Naive thymus-derived CD4-positive, alpha-beta T cell (primary cell): Measurements from ENCODE around the gene BAHD1. TPM values are rescaled to one million over a fixed set of nuclear protein-coding genes. Genes with fewer than 3 reads are reported as not detected.
A peak's percentile ranks its signal among the peaks of the same experiment; 100 is the strongest.

Experiments
- ATAC-seq: fragments of 150-1000 bp; cut with Tn5 transposase; 2 replicates; pipeline ENCODE4 v1.10.0; 2021; ENCODE audit warnings: mild to moderate bottlenecking, moderate library complexity
- CTCF ChIA-PET: fragments of 350-600 bp; sonication (Branson Sonifier 250); formaldehyde crosslinking; loops from one replicate; lab custom pipeline; 2021; ENCODE audit warnings: antibody characterized with exemption; lab: Charles Lee
- POLR2A ChIA-PET: fragments of 350-600 bp; sonication (Branson Sonifier 250); formaldehyde crosslinking; loops from one replicate; lab custom pipeline; 2021; ENCODE audit warnings: antibody characterized with exemption, inconsistent platforms; lab: Charles Lee
- DNase-seq, 9 donors: peaks; one replicate each; pipeline versions ENCODE4 v3.0.0 to v3.0.0-alpha.2; 2020 to 2022; ENCODE audit warnings: mixed read lengths in 1 of 9
- H3K27ac ChIP-seq: one replicate; pipeline ENCODE4 v1.7.0; 2013; ENCODE audit warnings: mild to moderate bottlenecking, low read depth, low read length, moderate library complexity
- H3K27me3 ChIP-seq, 2 donors: one replicate each; pipeline ENCODE4 v1.7.0; 2013; ENCODE audit warnings: low read length in 2 of 2, mild to moderate bottlenecking in 2 of 2, moderate library complexity in 2 of 2; ENCODE audit not compliant: control insufficient read depth in 2 of 2, insufficient read depth in 2 of 2
- H3K36me3 ChIP-seq, 3 experiments: 1 replicate in 2 of 3; 2 replicates in 1 of 3; pipeline ENCODE4 v1.7.0; 2013; ENCODE audit warnings: low read length in 3 of 3, mild to moderate bottlenecking in 3 of 3, moderate library complexity in 1 of 3; ENCODE audit not compliant: insufficient read depth in 3 of 3, control insufficient read depth in 2 of 3
- H3K4me1 ChIP-seq, 2 donors: one replicate each; pipeline ENCODE4 v1.7.0; 2013; ENCODE audit warnings: low read length in 2 of 2, mild to moderate bottlenecking in 2 of 2, moderate library complexity in 1 of 2; ENCODE audit not compliant: control insufficient read depth in 2 of 2, insufficient read depth in 2 of 2
- H3K4me3 ChIP-seq: 2 replicates; pipeline ENCODE4 v1.7.0; 2013; ENCODE audit warnings: mild to moderate bottlenecking, low read length
- H3K9me3 ChIP-seq, 3 experiments: 1 replicate in 2 of 3; 2 replicates in 1 of 3; pipeline ENCODE4 v1.7.0; 2013; ENCODE audit warnings: low read length in 3 of 3; ENCODE audit not compliant: control insufficient read depth in 2 of 3
- H3K27ac Mint-ChIP-seq, 9 donors: one replicate each; pipeline ENCODE4 v1.8.0; 2020 to 2022; ENCODE audit warnings: mixed read lengths in 9 of 9, mild to moderate bottlenecking in 8 of 9, moderate library complexity in 5 of 9, inconsistent platforms in 2 of 9
- H3K27me3 Mint-ChIP-seq, 5 donors: one replicate each; pipeline ENCODE4 v1.8.0; 2021 to 2022; ENCODE audit warnings: mixed read lengths in 5 of 5, mild to moderate bottlenecking in 1 of 5
- H3K36me3 Mint-ChIP-seq, 5 donors: one replicate each; pipeline ENCODE4 v1.8.0; 2020 to 2022; ENCODE audit warnings: mixed read lengths in 5 of 5, mild to moderate bottlenecking in 3 of 5, inconsistent platforms in 1 of 5
- H3K4me1 Mint-ChIP-seq, 7 donors: one replicate each; pipeline ENCODE4 v1.8.0; 2020 to 2022; ENCODE audit warnings: mixed read lengths in 7 of 7, mild to moderate bottlenecking in 3 of 7, inconsistent platforms in 1 of 7
- H3K4me3 Mint-ChIP-seq, 10 donors: one replicate each; pipeline ENCODE4 v1.8.0; 2020 to 2022; ENCODE audit warnings: mild to moderate bottlenecking in 10 of 10, mixed read lengths in 10 of 10, moderate library complexity in 6 of 10, inconsistent platforms in 2 of 10
- H3K9me3 Mint-ChIP-seq, 11 donors: one replicate each; pipeline ENCODE4 v1.8.0; 2020 to 2022; ENCODE audit warnings: mixed read lengths in 11 of 11, mild to moderate bottlenecking in 4 of 11, inconsistent platforms in 1 of 11, moderate library complexity in 1 of 11
- intact Hi-C, 2 donors: fragments of 100-400 bp; cut with micrococcal nuclease; formaldehyde crosslinking; loops; one replicate each; pipeline ENCODE4 v1.15.1; 2023
- polyA plus RNA-seq, 2 donors: library from polyadenylated mRNA; unstranded; fragments of 300-500 nt; fragmentation: Illumina TruSeq; gene quantifications; one replicate each; pipeline ENCODE4 v1.2.3, GENCODE V29; 2021
- total RNA-seq, 6 experiments: library from RNA in 5 of 6; stranded (reverse) in 5 of 6; gene quantifications; 1 replicate in 5 of 6; 2 replicates in 1 of 6; pipeline ENCODE4 v1.2.3 and lab custom pipeline; 2021 to 2026

Gene BAHD1
- total and polyA plus RNA-seq, 7 experiments from 2014 or later, result 2.2 to 48.8 (median 29.6) TPM

DNA sequence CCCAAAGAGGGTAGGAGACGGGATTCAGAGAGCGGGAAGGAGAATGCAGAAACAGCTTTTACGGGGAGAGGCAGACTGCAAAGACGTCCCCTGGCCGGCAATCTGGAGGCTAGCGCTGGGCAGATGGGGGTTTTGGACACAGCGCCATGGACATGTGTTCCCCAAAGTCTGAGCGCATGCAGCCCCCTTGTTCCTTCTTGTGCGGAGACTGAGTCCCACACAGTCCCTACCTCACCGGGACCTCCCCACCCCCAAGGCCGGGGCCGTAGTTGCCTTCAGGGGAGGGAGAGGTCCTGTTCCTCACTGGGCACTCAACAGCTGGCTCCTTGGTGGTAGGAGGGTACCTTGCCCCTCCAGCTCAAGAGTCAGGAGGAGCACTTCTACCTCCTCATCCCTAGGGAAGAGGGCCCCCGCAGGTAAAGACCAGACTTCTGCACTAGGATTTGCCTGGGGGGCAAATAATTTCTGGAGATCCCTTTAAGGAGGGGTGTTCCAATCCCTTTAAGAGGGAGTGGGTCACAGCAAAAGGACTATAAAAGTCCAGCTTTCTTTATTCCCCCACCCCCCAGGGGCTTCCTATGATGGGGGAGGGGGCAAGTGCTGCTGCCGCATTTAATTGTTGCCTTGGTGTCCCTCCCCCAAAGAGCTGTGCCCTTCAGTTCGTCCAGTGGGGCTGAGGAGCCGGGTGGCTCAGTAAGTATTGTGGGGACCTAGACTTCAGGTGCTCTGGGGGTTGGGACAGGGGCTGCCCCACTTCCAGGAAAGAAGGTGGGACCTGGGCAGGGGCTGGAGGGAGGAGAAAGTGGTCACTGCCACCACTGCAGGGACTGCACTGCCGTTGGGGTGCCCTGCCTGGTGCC, 3.6 kb upstream of the BAHD1 start:
- intact Hi-C loops, result no loop called here
- peak overlapping the region; percentile 48 for H3K4me3 ChIP-seq
- peak overlapping the region in 1 of 9 donors; percentile 38 for H3K27ac Mint-ChIP-seq

DNA sequence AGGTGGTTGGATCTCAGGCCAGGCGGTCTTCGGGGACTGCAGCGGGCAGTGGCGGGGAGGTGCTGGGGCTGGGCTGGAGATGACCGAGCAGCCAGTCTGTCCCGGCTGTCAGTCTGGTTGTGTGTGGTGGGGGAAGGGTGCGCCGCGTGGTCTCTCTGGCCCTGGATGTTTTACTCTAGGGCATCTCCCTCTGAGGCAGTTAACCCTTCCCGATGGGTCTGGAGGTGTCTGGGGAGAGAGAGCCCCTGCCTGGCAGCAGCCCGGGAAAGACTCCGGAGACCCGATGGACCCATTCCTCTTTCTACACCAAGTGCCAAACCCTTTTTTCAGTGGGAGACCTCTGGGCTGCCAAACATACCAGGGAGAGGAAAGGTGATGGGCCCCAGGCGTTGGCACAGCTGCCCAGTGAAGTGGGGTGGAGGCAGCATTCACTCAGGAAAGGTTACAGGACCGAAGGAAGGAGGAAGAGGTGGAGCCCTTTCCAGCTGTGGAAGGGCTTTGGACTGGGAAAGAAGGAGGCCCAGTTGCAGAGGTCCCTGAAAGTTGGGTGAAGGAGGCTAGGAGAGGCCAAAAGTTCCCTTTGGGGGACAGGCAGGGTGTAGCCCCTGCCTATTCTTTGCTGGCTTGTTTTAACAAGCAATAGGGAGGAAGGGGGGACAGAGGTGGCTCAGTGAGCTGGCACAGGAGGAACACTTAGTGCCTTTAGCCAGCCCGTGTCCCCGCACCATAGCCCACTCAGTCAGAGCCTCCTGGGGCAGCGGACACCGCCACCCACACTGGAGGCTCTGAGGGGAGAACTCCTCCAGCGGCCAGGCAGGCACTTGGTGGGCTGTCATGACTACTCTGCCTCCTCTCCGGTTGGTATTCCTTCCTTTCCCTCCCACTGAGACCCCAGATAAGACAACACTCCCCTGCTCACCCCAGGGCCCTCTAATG, 2.7 kb upstream of the BAHD1 start:
- H3K27me3 Mint-ChIP-seq, result peaks cover 15 to 84% (median 27%) of the 10 kb centered on the region in 5 donors
- DNase-seq (no peak), ATAC-seq (no peak)
- intact Hi-C loops, result no loop called here
- Histone ChIP-seq H3K4me1 (peaks cover 24 to 36% of the 10 kb centered on the region in 2 donors), H3K27me3 (peaks cover 0 to 5% of the 10 kb centered on the region in 2 donors), H3K27ac (no peak overlapping the region), H3K9me3 (no peaks in the 10 kb centered on the region), H3K4me3 (no peak overlapping the region), H3K36me3 (no peaks in the 10 kb centered on the region)
- peak overlapping the region in 7 of 10 donors; percentile 21 to 76 (median 57) for H3K4me3 Mint-ChIP-seq
- H3K27ac Mint-ChIP-seq, result peak overlapping the region in 4 of 9 donors; percentile 21 to 50 (median 32)
- ChIA-PET CTCF (interaction anchor here (1.1 kb wide), 1 partner anchor 19 kb away, joined by 3 read pairs; no protein-coding TSS in a partner anchor), POLR2A (interaction anchor here (1.3 kb wide), 1 partner anchor 32 kb away, joined by 4 read pairs; no protein-coding TSS in a partner anchor)
- no peaks in the 10 kb centered on the region for H3K9me3 Mint-ChIP-seq
- peaks cover 0 to 8% (median 0%) of the 10 kb centered on the region in 5 donors for H3K36me3 Mint-ChIP-seq
- H3K4me1 Mint-ChIP-seq, result peaks cover 31 to 50% (median 41%) of the 10 kb centered on the region in 7 donors

More for the DNA sequence above, 3.6 kb upstream of the BAHD1 start:
- Histone ChIP-seq H3K27me3 (peaks cover 0 to 5% of the 10 kb centered on the region in 2 donors), H3K4me1 (peaks cover 15 to 28% of the 10 kb centered on the region in 2 donors), H3K27ac (no peak overlapping the region), H3K36me3 (no peaks in the 10 kb centered on the region), H3K9me3 (no peaks in the 10 kb centered on the region)
- ChIA-PET POLR2A (interaction anchor here (1.1 kb wide), 1 partner anchor 13 kb away, joined by 3 read pairs; no protein-coding TSS in a partner anchor), CTCF (interaction anchor here (0.7 to 1.1 kb wide), 2 partner anchors 13 to 20 kb away, joined by 3 read pairs; no protein-coding TSS in a partner anchor)
- H3K36me3 Mint-ChIP-seq, result peaks cover 0 to 6% (median 0%) of the 10 kb centered on the region in 5 donors
- H3K27me3 Mint-ChIP-seq, result peaks cover 15 to 81% (median 27%) of the 10 kb centered on the region in 5 donors
- no peaks in the 10 kb centered on the region for H3K9me3 Mint-ChIP-seq
- ATAC-seq (no peak), DNase-seq (no peak)
- peak overlapping the region; percentile 53 to 84 (median 74) for H3K4me3 Mint-ChIP-seq
- peaks cover 24 to 41% (median 32%) of the 10 kb centered on the region in 7 donors for H3K4me1 Mint-ChIP-seq

DNA sequence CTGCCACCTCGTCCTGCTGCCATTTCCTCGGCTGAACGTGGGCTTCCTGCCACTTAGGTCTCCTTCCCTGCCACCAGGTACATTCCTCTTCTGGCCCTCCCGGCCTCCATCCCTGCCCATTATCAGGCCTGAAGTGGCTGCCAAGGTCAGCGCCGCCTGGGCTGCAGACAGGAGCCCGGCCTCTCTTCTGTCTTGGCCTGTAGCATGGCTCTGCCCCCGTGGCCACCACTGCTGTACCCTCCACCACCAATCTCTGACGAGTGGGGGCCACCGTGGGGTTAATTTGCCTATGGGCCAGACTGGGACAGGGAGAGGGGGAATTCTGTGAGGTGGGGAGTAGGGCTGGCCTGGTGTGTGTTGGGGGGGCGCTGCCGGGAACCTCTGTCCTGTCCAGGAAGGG, 2.0 kb upstream of the BAHD1 start:
- peak overlapping the region in 2 of 9 donors; percentile 21 to 52 for H3K27ac Mint-ChIP-seq
- peak overlapping the region in 5 of 10 donors; percentile 1 to 67 (median 52) for H3K4me3 Mint-ChIP-seq
- no peaks in the 10 kb centered on the region for H3K9me3 Mint-ChIP-seq
- ChIA-PET POLR2A (interaction anchor here (0.5 to 5.3 kb wide), 3 partner anchors 13 to 799 kb away, joined by 3 to 90 read pairs (median 4); no protein-coding TSS in a partner anchor), CTCF (no interaction called here)
- ATAC-seq (no peak), DNase-seq (no peak)
- Histone ChIP-seq H3K36me3 (no peaks in the 10 kb centered on the region), H3K27ac (no peak overlapping the region), H3K4me3 (no peak overlapping the region), H3K27me3 (peaks cover 0 to 5% of the 10 kb centered on the region in 2 donors), H3K4me1 (peaks cover 25 to 43% of the 10 kb centered on the region in 2 donors), H3K9me3 (no peaks in the 10 kb centered on the region)
- peaks cover 38 to 57% (median 48%) of the 10 kb centered on the region in 7 donors for H3K4me1 Mint-ChIP-seq
- peaks cover 0 to 13% (median 0%) of the 10 kb centered on the region in 5 donors for H3K36me3 Mint-ChIP-seq
- peaks cover 15 to 84% (median 27%) of the 10 kb centered on the region in 5 donors for H3K27me3 Mint-ChIP-seq
- intact Hi-C loops, result no loop called here

DNA sequence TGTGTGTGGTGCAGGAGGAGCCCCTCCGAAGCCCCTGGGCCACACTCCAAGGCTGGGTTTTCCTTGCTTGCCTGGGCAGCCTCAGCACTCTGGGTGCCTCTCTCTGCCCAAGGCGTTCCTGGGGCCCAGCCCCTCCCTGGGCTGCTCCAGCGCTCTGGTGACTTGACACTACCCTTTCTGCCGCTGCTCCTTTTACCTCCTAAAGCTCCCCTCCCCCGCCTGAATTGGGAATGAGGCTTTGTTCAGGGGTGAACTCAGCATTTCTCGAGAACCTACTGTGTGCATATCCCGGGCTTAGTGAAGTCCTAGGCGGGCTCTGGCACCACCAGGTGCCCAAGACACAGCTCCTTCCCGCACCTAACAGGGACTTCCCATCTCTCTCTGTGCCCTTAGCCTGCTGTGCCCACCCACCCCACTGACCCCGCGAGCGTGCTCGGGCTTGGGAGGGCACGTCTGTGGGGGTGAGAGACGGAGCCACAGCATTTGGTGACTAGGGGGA, 1.2 kb upstream of the BAHD1 start:
- intact Hi-C loops, result no loop called here
- peak overlapping the region; percentile 84 to 99 (median 90) for H3K4me3 Mint-ChIP-seq
- peak overlapping the region in 5 of 9 donors; percentile 71 to 86 (median 75) for H3K27ac Mint-ChIP-seq
- H3K27me3 Mint-ChIP-seq, result peaks cover 15 to 79% (median 27%) of the 10 kb centered on the region in 5 donors
- peaks cover 25 to 49% of the 10 kb centered on the region in 2 donors for H3K4me1 ChIP-seq
- no peak overlapping the region for H3K27ac ChIP-seq
- H3K27me3 ChIP-seq, result peaks cover 0 to 5% of the 10 kb centered on the region in 2 donors
- no peaks in the 10 kb centered on the region for H3K9me3 ChIP-seq
- H3K9me3 Mint-ChIP-seq, result no peaks in the 10 kb centered on the region
- no peaks in the 10 kb centered on the region for H3K36me3 ChIP-seq
- ATAC-seq (no peak), DNase-seq (no peak)
- POLR2A ChIA-PET, result interaction anchor here (0.5 to 5.3 kb wide), 4 partner anchors 13 to 132 kb away, joined by 4 to 90 read pairs (median 6); partner anchors contain the start of gene PLCB2
- peaks cover 46 to 61% (median 56%) of the 10 kb centered on the region in 7 donors for H3K4me1 Mint-ChIP-seq
- H3K36me3 Mint-ChIP-seq, result peaks cover 0 to 16% (median 0%) of the 10 kb centered on the region in 5 donors
- CTCF ChIA-PET, result interaction anchor here (2.1 to 2.3 kb wide), 2 partner anchors 30 to 68 kb away, joined by 7 to 14 read pairs; no protein-coding TSS in a partner anchor
- peak overlapping the region; percentile 60 for H3K4me3 ChIP-seq

DNA sequence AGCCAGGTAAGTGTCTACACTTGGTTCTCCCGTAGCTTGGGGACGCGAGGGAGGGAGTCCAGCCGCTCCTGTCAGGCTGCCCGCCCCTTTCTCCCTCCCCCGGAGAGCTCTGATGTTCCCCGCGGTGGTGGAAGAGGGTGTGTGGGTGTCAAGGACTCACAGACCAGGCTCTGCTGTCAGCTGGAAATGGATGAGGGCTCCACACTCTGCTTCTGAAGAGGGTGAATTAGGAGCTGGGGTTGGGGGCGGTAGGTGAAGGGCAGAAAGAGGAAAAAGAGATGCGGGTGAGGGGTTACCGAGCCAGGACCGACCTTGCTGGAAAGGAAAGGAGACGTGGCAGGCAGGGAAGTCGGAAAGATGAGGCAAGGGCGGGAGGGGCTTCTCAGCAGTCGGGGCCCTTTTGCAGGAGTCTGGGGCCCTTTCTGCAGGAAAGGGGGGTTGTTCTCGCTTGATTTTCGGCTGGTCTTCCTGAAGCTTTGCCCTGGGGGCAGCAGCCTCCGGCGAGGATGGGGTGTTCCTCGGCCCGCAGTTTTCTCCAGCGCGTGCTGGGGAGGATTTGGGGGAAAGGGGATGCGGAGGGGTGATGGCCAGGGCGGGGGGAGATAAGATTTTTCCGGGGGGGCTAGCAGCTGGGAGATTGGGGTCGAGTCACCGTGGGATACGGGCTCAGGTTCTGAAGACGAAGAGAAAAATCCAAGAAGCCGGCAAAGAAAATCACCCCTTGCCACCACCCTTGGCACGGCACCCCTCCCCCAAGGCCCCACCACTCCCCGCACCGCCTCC, 602 bp upstream of the BAHD1 start:
- intact Hi-C loops, result loop anchor here (1.0 to 5.0 kb wide), 11 partner anchors 30 to 315 kb away; partner anchors contain the start of genes CCDC32 (in 2 of the 2), CHST14 (in 2 of the 2), DISP2 (in 1 of the 2) and IVD (in 1 of the 2)
- H3K27me3 Mint-ChIP-seq, result peaks cover 15 to 73% (median 27%) of the 10 kb centered on the region in 5 donors
- CTCF ChIA-PET, result interaction anchor here (0.6 to 2.3 kb wide), 8 partner anchors 9 to 304 kb away, joined by 3 to 14 read pairs (median 4); no protein-coding TSS in a partner anchor
- H3K36me3 ChIP-seq, result no peaks in the 10 kb centered on the region
- peaks cover 0 to 16% (median 0%) of the 10 kb centered on the region in 5 donors for H3K36me3 Mint-ChIP-seq
- H3K9me3 ChIP-seq, result no peaks in the 10 kb centered on the region
- H3K27ac Mint-ChIP-seq, result peak overlapping the region in 8 of 9 donors; percentile 71 to 93 (median 76)
- ATAC-seq (no peak), DNase-seq (peak in 2 of 9 donors; percentile 17 to 59)
- H3K27me3 ChIP-seq, result peaks cover 0 to 5% of the 10 kb centered on the region in 2 donors
- peak overlapping the region; percentile 84 to 99 (median 90) for H3K4me3 Mint-ChIP-seq
- peaks cover 50 to 63% (median 60%) of the 10 kb centered on the region in 7 donors for H3K4me1 Mint-ChIP-seq
- H3K9me3 Mint-ChIP-seq, result no peaks in the 10 kb centered on the region
- peaks cover 25 to 51% of the 10 kb centered on the region in 2 donors for H3K4me1 ChIP-seq
- no peak overlapping the region for H3K27ac ChIP-seq
- POLR2A ChIA-PET, result interaction anchor here (0.7 to 5.3 kb wide), 9 partner anchors 12 to 132 kb away, joined by 3 to 90 read pairs (median 4); partner anchors contain the start of genes CCDC32, IVD and PLCB2
- peak overlapping the region; percentile 60 for H3K4me3 ChIP-seq
